ENCODE measurements around the gene GNPTAB.
A peak's percentile ranks its signal among the peaks of the same experiment; 100 is the strongest.
"Not testable (repeated sequence)": the region's sequence is repeated elsewhere in the genome, so short reads cannot be mapped to it uniquely, and the experiment has no call there.

The GNPTAB gene

DNA sequence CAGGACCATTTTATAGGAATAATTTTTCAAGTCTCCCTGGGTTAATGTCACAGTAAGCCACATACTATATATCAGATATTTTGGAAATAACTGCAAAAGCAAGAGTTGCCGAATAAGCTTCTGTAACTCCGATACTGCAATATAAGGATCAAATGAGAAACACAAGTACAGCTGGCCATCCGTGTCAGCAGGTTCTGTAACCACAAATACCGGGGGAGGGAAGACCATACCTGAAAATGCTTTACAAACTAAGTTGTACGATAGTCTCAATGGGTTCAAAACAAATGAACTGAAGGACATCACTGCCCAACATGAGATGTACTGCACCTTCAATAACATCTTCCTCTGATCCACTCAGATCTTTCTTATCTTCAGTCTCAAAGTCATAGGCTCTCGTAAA is 93.3 kb downstream of the GNPTAB start:
- no peak for DNase-seq (ENCODE audit: low spot score)

GRCh38 chr12:101734482-101734881 is 96.3 kb downstream of the GNPTAB start:
- not testable (repeated sequence) for DNase-seq (ENCODE audit: low spot score)

GRCh38 chr12:101733166-101733565 is 97.6 kb downstream of the GNPTAB start:
- DNase-seq (ENCODE audit: low spot score): no peak

DNA sequence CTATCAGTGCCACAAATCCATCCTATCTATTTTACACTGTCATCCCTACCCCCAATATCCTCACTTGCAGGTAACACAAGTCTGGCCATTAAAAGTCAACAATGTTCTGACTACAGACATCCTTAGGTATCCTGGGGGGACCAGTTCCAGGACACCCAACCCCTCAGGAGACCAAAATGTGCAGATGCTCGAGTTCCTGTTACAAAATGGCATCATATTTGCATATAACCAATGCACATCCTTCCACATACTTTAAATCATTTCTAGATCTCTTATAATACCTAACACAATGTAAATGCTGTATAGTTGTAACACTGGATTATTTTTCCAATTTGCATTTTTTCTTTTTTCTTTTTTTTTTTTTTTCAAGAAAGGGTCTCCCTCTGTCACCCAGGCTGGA is 98.4 kb downstream of the GNPTAB start:
- DNase-seq (ENCODE audit: low spot score): no peak

GRCh38 chr12:101729842-101730241 is 100.9 kb downstream of the GNPTAB start:
- DNase-seq (ENCODE audit: low spot score): no peak

DNA sequence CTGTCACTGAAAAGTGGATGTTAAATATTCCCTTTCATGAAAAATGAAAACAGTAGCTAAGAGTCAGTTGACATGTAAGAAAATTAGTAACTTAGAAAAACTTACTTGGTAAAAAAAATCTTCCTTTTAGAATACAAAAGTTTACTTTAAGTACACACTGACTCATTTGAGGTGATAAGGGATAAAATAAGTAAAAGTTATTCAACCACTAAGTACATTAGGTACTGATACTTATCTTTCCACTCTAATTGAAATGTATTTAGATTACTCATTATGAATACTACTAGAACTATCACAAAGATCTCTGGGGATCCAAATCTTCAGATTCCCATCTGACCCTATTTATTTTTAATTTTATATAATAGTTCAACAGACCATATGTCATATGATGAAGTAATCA is 103.7 kb downstream of the GNPTAB start:
- no peak for DNase-seq (ENCODE audit: low spot score)

DNA sequence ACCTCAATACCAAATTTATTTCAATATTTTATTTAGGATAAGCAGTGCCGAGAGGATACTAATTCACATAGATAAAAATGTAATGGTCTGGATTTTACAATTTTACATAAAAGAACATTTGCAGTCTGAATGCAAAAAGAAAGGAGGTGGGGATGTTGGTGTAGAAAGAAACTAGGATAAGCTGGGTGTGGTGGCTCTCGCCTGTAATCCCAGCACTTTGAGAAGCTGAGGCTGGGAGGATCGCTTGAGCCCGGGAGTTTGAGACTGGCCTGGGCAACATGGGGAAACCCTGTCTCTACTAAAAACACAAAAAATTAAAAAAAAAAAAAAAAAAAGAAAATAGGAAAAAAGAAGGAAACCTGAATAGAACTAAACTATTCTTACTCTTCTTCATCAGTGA is 108.4 kb downstream of the GNPTAB start:
- DNase-seq (ENCODE audit: low spot score): no peak

DNA sequence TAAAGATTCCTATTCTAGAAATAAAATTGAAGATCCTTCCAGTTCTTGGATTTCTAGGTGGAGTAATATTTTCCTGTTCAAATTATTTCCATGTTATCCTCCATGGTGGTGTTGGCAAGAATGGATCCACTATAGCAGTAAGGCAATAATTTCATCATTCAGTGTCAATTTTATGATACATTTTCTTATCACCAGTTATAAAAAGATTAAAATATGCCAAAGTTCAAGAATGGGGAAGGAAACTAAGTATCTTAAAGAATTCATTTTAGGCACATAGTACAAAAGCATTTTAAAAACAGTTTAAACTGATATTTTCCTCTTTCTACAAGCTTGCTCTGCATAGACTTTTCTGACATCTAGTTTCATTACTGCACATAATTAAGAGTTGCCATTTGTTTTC is 110.6 kb downstream of the GNPTAB start:
- no peak for DNase-seq (ENCODE audit: low spot score)

- DNase-seq (ENCODE audit: low spot score): no peak
Observed at GRCh38 chr12:101719566-101719965, 111.2 kb downstream of the GNPTAB start.

DNA sequence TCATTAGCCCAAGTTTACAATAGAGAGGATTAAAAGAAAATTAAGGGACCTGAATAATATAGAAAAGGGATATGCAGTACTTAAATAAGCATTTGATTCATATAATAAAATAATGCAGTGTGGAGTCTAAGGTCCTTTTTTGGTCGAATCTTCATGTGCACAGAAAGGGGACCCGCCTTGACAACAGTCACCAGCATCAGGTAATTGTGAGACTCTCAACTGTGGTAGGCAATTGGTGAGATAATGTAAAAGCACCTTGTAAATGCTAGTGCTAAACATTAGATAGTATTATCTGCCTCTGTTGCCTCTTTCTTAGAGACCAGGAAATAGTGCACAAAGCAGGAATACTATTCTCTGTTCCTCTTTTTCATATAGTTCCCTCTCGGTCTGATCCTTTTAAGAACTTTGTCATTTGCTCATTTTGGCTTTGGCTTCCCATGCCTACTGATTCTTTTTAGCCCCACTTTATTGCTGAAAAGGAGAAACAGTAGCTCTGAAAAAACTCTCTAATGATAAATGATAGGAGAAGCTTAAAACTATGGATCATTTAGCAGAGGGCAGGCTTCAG is 115.8 kb downstream of the GNPTAB start:
- DNase-seq (ENCODE audit: low spot score): peak; percentile 24

DNA sequence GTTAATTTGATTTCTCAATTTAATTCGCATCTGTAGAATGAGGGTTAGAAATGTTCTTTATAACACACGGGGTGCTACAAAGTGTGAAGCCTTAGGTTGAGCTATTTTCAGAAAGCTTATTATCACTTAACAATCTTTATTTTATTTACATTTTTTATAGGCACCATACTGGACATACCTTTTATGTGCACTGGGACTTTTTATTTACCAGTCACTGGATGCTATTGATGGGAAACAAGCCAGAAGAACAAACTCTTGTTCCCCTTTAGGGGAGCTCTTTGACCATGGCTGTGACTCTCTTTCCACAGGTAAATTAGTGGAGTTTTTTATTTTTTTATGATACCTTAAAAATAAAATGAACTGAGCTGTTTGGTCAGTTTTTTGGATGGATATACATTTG is 116.8 kb downstream of the GNPTAB start:
- DNase-seq (ENCODE audit: low spot score): no peak

DNA sequence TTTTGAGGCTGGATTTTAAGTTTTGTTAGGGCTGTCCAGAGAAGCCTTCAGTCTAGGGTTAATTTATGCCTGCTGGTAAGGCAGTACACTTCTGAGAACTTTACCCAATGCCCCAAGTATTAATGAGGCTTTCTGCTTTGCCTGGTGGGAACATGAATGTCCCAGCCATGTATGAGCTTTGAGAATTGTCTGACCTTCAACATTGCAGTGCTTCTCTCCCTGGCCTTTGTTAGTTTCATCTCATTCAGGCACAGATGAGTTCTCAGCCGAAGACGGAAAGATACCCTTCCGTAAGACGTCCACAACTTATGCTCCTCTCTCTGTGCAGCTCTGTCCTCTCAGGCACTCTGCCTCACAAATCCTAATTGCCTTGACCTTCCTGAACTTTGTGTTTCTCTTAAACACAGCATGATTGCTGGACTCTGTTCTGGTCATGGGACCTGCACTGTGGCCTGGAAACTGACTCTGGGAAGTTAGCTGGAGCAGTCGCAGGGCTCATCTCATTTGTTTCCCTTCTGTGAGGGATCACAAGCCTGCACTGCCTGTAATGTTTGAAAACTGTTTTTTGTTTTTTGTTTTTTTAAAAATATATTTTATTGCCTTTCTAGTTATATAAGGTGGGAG is 117.6 kb downstream of the GNPTAB start:
- DNase-seq (ENCODE audit: low spot score): peak; percentile 74

- no peak for DNase-seq (ENCODE audit: low spot score)
Observed at GRCh38 chr12:101710288-101710687, 120.5 kb downstream of the GNPTAB start.

DNA sequence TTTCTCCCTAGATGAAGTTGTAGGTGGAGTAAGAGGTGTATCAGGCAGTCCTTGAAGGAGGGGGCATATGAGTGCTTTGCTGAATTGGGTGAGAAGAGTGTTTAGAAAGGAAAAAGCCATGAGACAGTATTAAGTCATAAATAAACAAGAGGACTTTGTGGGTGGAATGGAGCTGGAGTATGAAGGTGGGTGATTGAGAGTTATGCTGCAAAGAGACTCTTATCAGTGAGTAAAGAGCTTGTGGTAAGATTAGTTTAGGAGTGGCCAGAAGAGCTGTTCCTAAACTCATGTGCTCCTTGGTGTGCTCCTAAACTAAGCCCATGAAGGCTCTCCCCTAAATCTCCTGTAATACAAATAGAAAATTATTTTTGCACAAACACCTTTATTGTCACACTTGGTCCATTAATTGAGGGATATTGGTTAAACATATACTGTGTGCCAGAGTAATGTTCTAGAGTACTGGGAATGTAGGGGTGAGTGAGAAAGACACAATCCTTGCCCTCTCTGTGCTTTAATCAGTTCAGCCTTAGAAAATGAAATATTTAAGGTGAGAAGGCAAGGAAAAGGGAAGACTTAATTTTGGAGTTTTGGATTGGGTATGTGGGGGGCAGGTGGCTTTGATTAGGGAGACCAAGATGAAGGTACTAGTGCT is 123.5 kb downstream of the GNPTAB start:
- no peak for DNase-seq (ENCODE audit: low spot score)

DNA sequence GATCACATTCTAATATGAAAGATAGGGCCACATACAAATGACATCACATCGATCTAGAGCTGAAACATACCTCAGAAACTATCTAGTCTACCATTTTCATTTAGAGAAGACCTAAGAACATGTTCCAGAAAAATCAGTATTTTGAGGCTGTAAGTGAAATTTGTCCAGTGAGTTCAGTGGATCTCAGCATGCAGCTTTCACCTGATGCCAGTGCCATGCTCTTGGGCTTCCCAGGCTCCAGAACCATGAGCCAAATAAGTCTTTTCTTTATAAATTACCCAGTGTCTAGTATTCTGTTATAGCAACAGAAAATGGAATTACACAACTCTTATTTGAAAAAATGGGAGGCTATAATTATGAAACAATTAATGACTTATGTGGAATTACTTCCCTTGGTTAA is 124.4 kb downstream of the GNPTAB start:
- DNase-seq (ENCODE audit: low spot score): no peak

GRCh38 chr12:101703487-101703886 is 127.3 kb downstream of the GNPTAB start:
- no peak for DNase-seq (ENCODE audit: low spot score)

DNA sequence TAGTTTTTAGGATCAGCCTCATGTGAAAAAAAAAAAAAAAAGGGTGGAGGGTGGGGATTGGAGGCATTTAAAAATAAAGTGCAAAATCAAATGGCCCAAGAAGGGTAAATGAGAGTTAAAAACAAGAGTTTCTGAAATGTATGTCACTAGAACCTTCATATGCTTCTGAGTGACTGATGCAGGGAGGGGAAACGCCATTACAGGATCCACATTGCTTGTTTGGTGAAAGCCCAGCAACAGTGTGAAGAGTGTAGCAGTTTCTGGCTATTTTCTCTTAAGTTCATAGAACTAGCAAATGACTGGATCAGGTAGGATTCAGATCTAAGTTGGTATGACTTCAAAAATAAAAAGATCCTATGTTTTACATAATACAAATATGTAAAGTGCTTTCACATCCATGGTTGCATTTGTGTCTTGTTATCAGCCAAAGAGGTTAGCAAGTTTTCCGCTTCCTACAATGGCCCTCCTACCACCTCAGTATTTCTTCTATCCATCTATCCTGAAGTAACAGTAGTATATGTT is 130.4 kb downstream of the GNPTAB start:
- peak; percentile 24 for DNase-seq (ENCODE audit: low spot score)

- DNase-seq (ENCODE audit: low spot score): peak; percentile 53
Observed at GRCh38 chr12:101698800-101699347, 131.9 kb downstream of the GNPTAB start.

GRCh38 chr12:101697930-101698799 is 132.6 kb downstream of the GNPTAB start:
- peak; percentile 60 for DNase-seq (ENCODE audit: low spot score)

GRCh38 chr12:101697197-101697929 is 133.4 kb downstream of the GNPTAB start, which contains the start of gene CHPT1:
Gene CHPT1, plus strand, starts transcription at chr12:101697640. Its CDS starts 222 bp downstream, at chr12:101697862.
- peak; percentile 69 for DNase-seq (ENCODE audit: low spot score)
